ENCODE measurements around the gene ENTR1. TPM values are rescaled to one million over a fixed set of nuclear protein-coding genes. Genes with fewer than 3 reads are reported as not detected.

The ENTR1 gene
- total and polyA plus RNA-seq, 2 of the 4 experiments (the other 2 are of a cell fraction), result 14.5 to 37.3 TPM

DNA sequence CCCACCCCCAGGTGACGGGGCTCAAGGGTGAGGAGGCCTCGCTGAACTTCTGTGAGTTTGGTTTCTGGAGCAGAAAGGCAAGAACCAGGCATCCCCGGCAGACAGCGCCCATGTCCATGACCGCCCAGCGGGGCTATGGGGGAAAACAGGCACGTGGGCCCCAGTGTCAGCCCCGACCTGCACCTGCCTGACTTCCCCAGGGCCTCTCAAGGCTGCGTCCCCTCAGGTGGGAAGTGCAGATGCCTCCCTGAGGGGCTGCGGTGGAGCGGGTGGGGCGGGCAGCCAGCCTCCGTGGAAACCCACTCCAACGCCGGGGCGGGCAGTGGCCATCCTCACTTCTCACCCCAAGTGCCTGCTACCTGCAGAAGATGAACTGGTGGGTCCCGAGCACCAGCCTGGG lies 30.0 kb downstream of the ENTR1 start:
- Histone ChIP-seq H2AK9ac (replicated peaks; ENCODE audit: low read depth, low read length, poor library complexity) (peak overlapping the region; percentile 28), H2AFZ (replicated peaks; ENCODE audit: low read length, poor library complexity) (no peak overlapping the region), H3K4me1 (ENCODE audit: control insufficient read depth, insufficient read depth, low read length) (no peaks in the 10 kb centered on the region), H2BK120ac (ENCODE audit: low read depth, low read length) (no peak overlapping the region), H3K4me2 (ENCODE audit: low read depth, low read length) (no peak overlapping the region), H3K14ac (replicated peaks; ENCODE audit: low read depth, low read length) (no peak overlapping the region), H3K9me3 (ENCODE audit: control insufficient read depth, insufficient read depth, low read length) (no peaks in the 10 kb centered on the region), H4K5ac (ENCODE audit: low read depth, low read length) (no peak overlapping the region), H3K4me3 (ENCODE audit: insufficient read depth, low read depth, low read length) (no peak overlapping the region), H3K23ac (ENCODE audit: low read depth, low read length) (no peak overlapping the region), H2BK20ac (ENCODE audit: low read depth, low read length) (no peak overlapping the region), H3K9me1 (ENCODE audit: insufficient read depth, low read length) (no peaks in the 10 kb centered on the region), H3K79me1 (ENCODE audit: low read depth in 1 of 2, low read length in 2 of 2) (no peaks in the 10 kb centered on the region), H3K56ac (ENCODE audit: extremely low read depth, insufficient read depth, low read length) (no peak overlapping the region), H2AK5ac (ENCODE audit: low read depth, low read length) (no peak overlapping the region), H4K8ac (ENCODE audit: low read depth in 2 of 2, low read length in 2 of 2) (no peak overlapping the region), H4K91ac (ENCODE audit: insufficient read depth, low read depth, low read length) (no peak overlapping the region), H3K4ac (ENCODE audit: low read depth, low read length) (no peak overlapping the region), H3K36me3 (ENCODE audit: control insufficient read depth, insufficient read depth, low read length) (peaks cover 54% of the 10 kb centered on the region), H4K20me1 (ENCODE audit: insufficient read depth, low read length) (no peaks in the 10 kb centered on the region), H3K9ac (ENCODE audit: low read depth, low read length) (no peak overlapping the region), H3K27ac (ENCODE audit: insufficient read depth, low read length) (no peak overlapping the region), H2BK5ac (ENCODE audit: low read depth, low read length, poor library complexity, severe bottlenecking) (no peak overlapping the region), H3K18ac (ENCODE audit: low read depth, low read length) (no peak overlapping the region), H2BK15ac (ENCODE audit: low read depth, low read length) (no peak overlapping the region), H3K27me3 (ENCODE audit: control insufficient read depth, insufficient read depth, low read length) (no peaks in the 10 kb centered on the region)
- no TSS peak for BruUV-seq (replicated peaks)
- in situ Hi-C loops (cut with MboI; ENCODE audit: low sequenced_read_pairs), result no loop called here
- TF ChIP-seq, protein P1, sequence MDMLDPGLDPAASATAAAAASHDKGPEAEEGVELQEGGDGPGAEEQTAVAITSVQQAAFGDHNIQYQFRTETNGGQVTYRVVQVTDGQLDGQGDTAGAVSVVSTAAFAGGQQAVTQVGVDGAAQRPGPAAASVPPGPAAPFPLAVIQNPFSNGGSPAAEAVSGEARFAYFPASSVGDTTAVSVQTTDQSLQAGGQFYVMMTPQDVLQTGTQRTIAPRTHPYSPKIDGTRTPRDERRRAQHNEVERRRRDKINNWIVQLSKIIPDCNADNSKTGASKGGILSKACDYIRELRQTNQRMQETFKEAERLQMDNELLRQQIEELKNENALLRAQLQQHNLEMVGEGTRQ (IDR thresholded peaks at IDR 0.05; ENCODE audit: low read depth, low read length), result no peak
- no peak for TF ChIP-seq CHD1 (IDR thresholded peaks at IDR 0.05; ENCODE audit: low read depth, low read length)
- no peak for TF ChIP-seq FOS (IDR thresholded peaks at IDR 0.05; ENCODE audit: low read depth, low read length)
- no peak for TF ChIP-seq RCOR1 (IDR thresholded peaks at IDR 0.05; ENCODE audit: insufficient replicate concordance, low read length)
- TF ChIP-seq, protein P2, sequence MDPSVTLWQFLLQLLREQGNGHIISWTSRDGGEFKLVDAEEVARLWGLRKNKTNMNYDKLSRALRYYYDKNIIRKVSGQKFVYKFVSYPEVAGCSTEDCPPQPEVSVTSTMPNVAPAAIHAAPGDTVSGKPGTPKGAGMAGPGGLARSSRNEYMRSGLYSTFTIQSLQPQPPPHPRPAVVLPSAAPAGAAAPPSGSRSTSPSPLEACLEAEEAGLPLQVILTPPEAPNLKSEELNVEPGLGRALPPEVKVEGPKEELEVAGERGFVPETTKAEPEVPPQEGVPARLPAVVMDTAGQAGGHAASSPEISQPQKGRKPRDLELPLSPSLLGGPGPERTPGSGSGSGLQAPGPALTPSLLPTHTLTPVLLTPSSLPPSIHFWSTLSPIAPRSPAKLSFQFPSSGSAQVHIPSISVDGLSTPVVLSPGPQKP (IDR thresholded peaks at IDR 0.05; ENCODE audit: borderline replicate concordance, low read depth, low read length), result no peak
- TF ChIP-seq MXI1 (IDR thresholded peaks at IDR 0.05; ENCODE audit: borderline replicate concordance, low read depth, low read length), result no peak
- no peak for TF ChIP-seq CEBPB (IDR thresholded peaks at IDR 0.05; ENCODE audit: low read depth, low read length)
- TF ChIP-seq SMC3 (IDR thresholded peaks at IDR 0.05; ENCODE audit: low read depth, low read length), result no peak
- TF ChIP-seq MAZ (IDR thresholded peaks at IDR 0.05; ENCODE audit: borderline replicate concordance, low read depth, low read length), result no peak
- TF ChIP-seq RAD21 (IDR thresholded peaks at IDR 0.05; ENCODE audit: low read length), result no peak
- no peak for TF ChIP-seq BHLHE40 (IDR thresholded peaks at IDR 0.05; ENCODE audit: low read depth, low read length)
- TF ChIP-seq RFX5 (IDR thresholded peaks at IDR 0.05; ENCODE audit: low read depth, low read length), result no peak
- TF ChIP-seq MAFK (IDR thresholded peaks at IDR 0.05; ENCODE audit: low read depth, low read length), result no peak
- no peak for TF ChIP-seq POLR2A (IDR thresholded peaks at IDR 0.05; ENCODE audit: low read depth, low read length)
- TF ChIP-seq, protein P3, sequence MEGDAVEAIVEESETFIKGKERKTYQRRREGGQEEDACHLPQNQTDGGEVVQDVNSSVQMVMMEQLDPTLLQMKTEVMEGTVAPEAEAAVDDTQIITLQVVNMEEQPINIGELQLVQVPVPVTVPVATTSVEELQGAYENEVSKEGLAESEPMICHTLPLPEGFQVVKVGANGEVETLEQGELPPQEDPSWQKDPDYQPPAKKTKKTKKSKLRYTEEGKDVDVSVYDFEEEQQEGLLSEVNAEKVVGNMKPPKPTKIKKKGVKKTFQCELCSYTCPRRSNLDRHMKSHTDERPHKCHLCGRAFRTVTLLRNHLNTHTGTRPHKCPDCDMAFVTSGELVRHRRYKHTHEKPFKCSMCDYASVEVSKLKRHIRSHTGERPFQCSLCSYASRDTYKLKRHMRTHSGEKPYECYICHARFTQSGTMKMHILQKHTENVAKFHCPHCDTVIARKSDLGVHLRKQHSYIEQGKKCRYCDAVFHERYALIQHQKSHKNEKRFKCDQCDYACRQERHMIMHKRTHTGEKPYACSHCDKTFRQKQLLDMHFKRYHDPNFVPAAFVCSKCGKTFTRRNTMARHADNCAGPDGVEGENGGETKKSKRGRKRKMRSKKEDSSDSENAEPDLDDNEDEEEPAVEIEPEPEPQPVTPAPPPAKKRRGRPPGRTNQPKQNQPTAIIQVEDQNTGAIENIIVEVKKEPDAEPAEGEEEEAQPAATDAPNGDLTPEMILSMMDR (conservative IDR thresholded peaks at IDR 0.05; ENCODE audit: low read depth, low read length), result no peak
- TF ChIP-seq NFE2L2 (IDR thresholded peaks at IDR 0.05; ENCODE audit: low read depth, low read length), result no peak
- WGBS, 2 experiments (ENCODE audit: extremely low coverage in 2 of 2, insufficient read length in 1 of 2), result 100% methylated on average over 4 of the region's 17 CpGs; no CpG with 5 or more reads in 1 of the 2 experiments
- POLR2A ChIA-PET (ENCODE audit: unreplicated experiment), result no interaction called here
- CTCF ChIA-PET, result no interaction called here
- intact Hi-C loops (cut with micrococcal nuclease), result no loop called here
- DNase-seq, result no peak
- dilution Hi-C loops (cut with HindIII; ENCODE audit: low sequenced_read_pairs, unreplicated experiment), result no loop called here
- no peak for ATAC-seq (ENCODE audit: low read depth)

Data from IMR-90 (cell line).